K562 (cell line): ENCODE results near the gene GET3. TPM values are rescaled to one million over a fixed set of nuclear protein-coding genes. Genes with fewer than 3 reads are reported as not detected.

Source experiments
- ARID1B ChIP-seq: fragments of 450-650 bp; IDR thresholded peaks from 2 replicates; pipeline ENCODE4 v1.6.1; 2016; ENCODE audit warnings: antibody characterized with exemption, mild to moderate bottlenecking, inconsistent platforms
- ETV1 ChIP-seq: fragments of 450-650 bp; conservative IDR thresholded peaks from 2 replicates; pipeline ENCODE4 v1.6.1; 2016; ENCODE audit warnings: missing genetic modification characterization, control low read depth, low read depth, missing compliant biosample characterization
- ETV5 ChIP-seq: sonication (generic); formaldehyde crosslinking; IDR thresholded peaks from 2 replicates; pipeline ENCODE4 v1.4.0; 2020; ENCODE audit warnings: low read depth, mild to moderate bottlenecking, missing genetic modification reagents
- GABPA ChIP-seq: fragments of 200-800 bp; sonication (Bioruptor generic); conservative IDR thresholded peaks from 2 replicates; pipeline ENCODE4 v1.6.1; 2016; ENCODE audit warnings: low read depth, missing genetic modification characterization, missing compliant biosample characterization
- JUND ChIP-seq, 2 experiments: IDR thresholded peaks; 2 replicates in 1 of 2; 3 replicates in 1 of 2; pipeline ENCODE4 v1.6.1; 2011; ENCODE audit warnings: borderline replicate concordance in 2 of 2, low read depth in 2 of 2, low read length in 2 of 2, improper control_type of control experiment in 1 of 2, missing biosample characterization in 1 of 2, missing genetic modification characterization in 1 of 2, missing genetic modification reagents in 1 of 2
- KHSRP ChIP-seq: fragments of 450-650 bp; IDR thresholded peaks from 2 replicates; pipeline ENCODE4 v1.6.1; 2017
- KLF13 ChIP-seq: fragments of 450-650 bp; IDR thresholded peaks from 2 replicates; pipeline ENCODE4 v1.6.1; 2016; ENCODE audit warnings: missing genetic modification characterization, low read depth, mild to moderate bottlenecking, missing compliant biosample characterization, moderate library complexity, borderline replicate concordance
- LARP7 ChIP-seq: fragments of 450-650 bp; IDR thresholded peaks from 2 replicates; pipeline ENCODE4 v1.6.1; 2016
- MBD2 ChIP-seq: sonication (generic); IDR thresholded peaks from 2 replicates; pipeline ENCODE4 v1.6.1; 2016; ENCODE audit warnings: low read depth, borderline replicate concordance
- MNT ChIP-seq, 2 experiments: fragments of 450-650 bp; conservative IDR thresholded peaks; 2 replicates each; pipeline ENCODE4 v1.6.1; 2017; ENCODE audit warnings: mild to moderate bottlenecking in 2 of 2, moderate library complexity in 2 of 2
- MXI1 ChIP-seq: IDR thresholded peaks from 2 replicates; pipeline ENCODE4 v1.6.1; 2011; ENCODE audit warnings: low read depth, mild to moderate bottlenecking, improper control_type of control experiment, low read length
- NRF1 ChIP-seq, 2 experiments: fragments of 450-650 bp; IDR thresholded peaks in 1 of 2; conservative IDR thresholded peaks in 1 of 2; 2 replicates each; pipeline ENCODE4 v1.6.1; 2014; ENCODE audit warnings: mild to moderate bottlenecking in 2 of 2
- POLR2B ChIP-seq: fragments of 450-650 bp; IDR thresholded peaks from 2 replicates; pipeline ENCODE4 v1.6.1; 2018; ENCODE audit warnings: low read depth; ENCODE audit not compliant: partially characterized antibody
- POLR2H ChIP-seq: IDR thresholded peaks from 2 replicates; pipeline ENCODE4 v1.6.1; 2016; ENCODE audit warnings: missing genetic modification characterization, low read depth, mild to moderate bottlenecking, control low read depth, missing compliant biosample characterization, moderate library complexity
- RBM34 ChIP-seq: fragments of 200-400 bp; formaldehyde crosslinking; IDR thresholded peaks from 2 replicates; pipeline ENCODE4 v1.6.1; 2018; ENCODE audit warnings: low read length, borderline replicate concordance; ENCODE audit not compliant: insufficient read depth
- TAF1 ChIP-seq: IDR thresholded peaks from 2 replicates; pipeline ENCODE4 v1.6.1; 2011; ENCODE audit warnings: mild to moderate bottlenecking, low read length, moderate library complexity; ENCODE audit not compliant: insufficient read depth, control insufficient read depth, severe bottlenecking; ENCODE audit errors: extremely low read depth
- VEZF1 ChIP-seq: fragments of 200-800 bp; sonication (Bioruptor generic); IDR thresholded peaks from 2 replicates; pipeline ENCODE4 v1.6.1; 2017; ENCODE audit warnings: missing genetic modification characterization, missing compliant biosample characterization
- ZNF184 ChIP-seq: sonication (generic); formaldehyde crosslinking; IDR thresholded peaks from 2 replicates; pipeline ENCODE4 v1.5.0; 2020; ENCODE audit warnings: missing genetic modification reagents
- ZNF57 ChIP-seq: fragments of 450-650 bp; formaldehyde crosslinking; IDR thresholded peaks from 2 replicates; pipeline ENCODE4 v1.4.0; 2020; ENCODE audit warnings: mild to moderate bottlenecking, moderate library complexity
- polyA plus RNA-seq, 8 experiments: library from polyadenylated mRNA; depleted of rRNA in 4 of 8; stranded (reverse) in 5 of 8; unstranded in 3 of 8; fragments of >200 nt; fragmentation: Nextera tagmentation in 2 of 8; fragmentation: Illumina TruSeq in 1 of 8; extraction: Ambion mirVana in 2 of 8; extraction: Trizol in 1 of 8; gene quantifications; 2 replicates each; pipeline versions ENCODE4 v1.2.1 to v1.2.3, GENCODE V29; 2011 to 2014; ENCODE audit warnings: inconsistent platforms in 1 of 8, missing spikeins in 1 of 8
- total RNA-seq, 7 experiments: library from RNA; depleted of rRNA in 6 of 7; stranded (reverse); fragments of >200 nt in 6 of 7; fragmentation: Illumina TruSeq in 2 of 7; extraction: Trizol in 2 of 7; gene quantifications; 2 replicates each; pipeline versions ENCODE4 v1.2.1 to v1.2.3, GENCODE V29; 2011 to 2021; ENCODE audit warnings: low replicate concordance in 1 of 7
- TF ChIP-seq, protein P1 (sequence below): sonication (generic); formaldehyde crosslinking; IDR thresholded peaks from 2 replicates; pipeline ENCODE4 v1.8.1; 2023; ENCODE audit warnings: mild to moderate bottlenecking, missing genetic modification reagents

Gene GET3
- total and polyA plus RNA-seq, 9 of the 15 experiments (the other 6 are each of a cell fraction or from before 2014, with no cell fraction given) = 8.3 to 83.5 (median 51.8) TPM

DNA sequence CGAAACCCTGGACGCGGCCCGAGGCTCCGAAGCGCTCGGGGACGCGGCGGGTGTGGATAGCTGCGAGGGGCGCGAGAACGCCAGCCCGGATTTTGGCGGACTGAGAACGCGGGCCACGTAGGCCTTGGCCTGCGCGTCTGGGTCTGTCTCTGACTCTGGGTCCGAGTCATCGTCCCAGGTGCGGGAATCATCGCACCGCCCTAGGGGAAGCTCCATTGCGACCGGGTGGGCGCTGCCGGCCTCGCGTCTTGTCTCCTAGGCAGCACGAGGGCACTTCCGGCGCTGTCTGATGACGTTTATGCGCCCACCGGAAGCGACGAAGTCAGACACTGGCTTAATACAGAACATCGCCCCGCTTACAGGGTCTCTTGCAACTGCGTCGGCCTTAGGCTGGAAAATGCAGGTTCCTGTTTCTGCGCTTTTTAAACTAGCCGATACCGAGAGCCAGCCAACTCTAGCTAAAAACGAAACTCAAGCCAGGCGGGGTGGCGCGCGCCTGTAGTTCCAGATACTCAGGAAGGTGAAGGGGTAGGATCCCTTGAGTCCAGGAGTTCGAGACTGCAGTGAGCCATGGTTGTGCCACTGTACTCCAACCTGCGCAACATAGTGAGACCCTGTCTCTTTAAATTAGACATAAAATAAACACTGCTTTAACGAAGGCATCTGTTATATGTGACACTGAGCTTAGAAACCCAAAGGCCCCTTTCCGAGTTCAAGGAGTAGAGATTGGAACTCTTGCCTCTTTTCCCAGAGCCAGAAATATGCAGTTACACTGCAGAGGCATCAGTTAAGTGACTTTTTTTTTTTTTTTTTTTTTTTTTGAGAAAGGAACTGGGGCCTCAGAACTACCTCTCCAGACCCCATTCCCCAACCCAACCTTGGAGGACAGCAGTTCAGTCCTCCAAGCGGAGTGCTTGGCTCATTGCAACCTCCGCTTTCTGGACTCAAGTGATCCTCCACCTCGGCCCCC, 40.6 kb upstream of the GET3 start, which contains the start of gene FBXW9 (continued):
- no peak for TF ChIP-seq VEZF1 (CRISPR knock-in tag)
- TF ChIP-seq RBM34 = no peak
- TF ChIP-seq KHSRP = peak; percentile 50; the same call in 1 of the 2 replicates
- TF ChIP-seq MBD2 = peak; percentile 63; the same call in 1 of the 2 replicates
- TF ChIP-seq ETV1 (tag) = peak; percentile 53
- TF ChIP-seq ETV5 (CRISPR knock-in tag) = peak; percentile 66; the same call in 1 of the 2 replicates
- TF ChIP-seq GABPA (tag) = peak; percentile 98
- TF ChIP-seq POLR2B = peak; percentile 79
- no peak for TF ChIP-seq ZNF184 (CRISPR knock-in tag)
- peak; percentile 76 for TF ChIP-seq MXI1
- TF ChIP-seq TAF1 = peak; percentile 17
- peak; percentile 72 to 90; a peak in 3 of 4 replicates for TF ChIP-seq MNT (conservative IDR thresholded peaks at IDR 0.05)
- no peak for TF ChIP-seq ARID1B
- TF ChIP-seq POLR2H (tag) = peak; percentile 46; the same call in 1 of the 2 replicates
- TF ChIP-seq, protein P1, sequence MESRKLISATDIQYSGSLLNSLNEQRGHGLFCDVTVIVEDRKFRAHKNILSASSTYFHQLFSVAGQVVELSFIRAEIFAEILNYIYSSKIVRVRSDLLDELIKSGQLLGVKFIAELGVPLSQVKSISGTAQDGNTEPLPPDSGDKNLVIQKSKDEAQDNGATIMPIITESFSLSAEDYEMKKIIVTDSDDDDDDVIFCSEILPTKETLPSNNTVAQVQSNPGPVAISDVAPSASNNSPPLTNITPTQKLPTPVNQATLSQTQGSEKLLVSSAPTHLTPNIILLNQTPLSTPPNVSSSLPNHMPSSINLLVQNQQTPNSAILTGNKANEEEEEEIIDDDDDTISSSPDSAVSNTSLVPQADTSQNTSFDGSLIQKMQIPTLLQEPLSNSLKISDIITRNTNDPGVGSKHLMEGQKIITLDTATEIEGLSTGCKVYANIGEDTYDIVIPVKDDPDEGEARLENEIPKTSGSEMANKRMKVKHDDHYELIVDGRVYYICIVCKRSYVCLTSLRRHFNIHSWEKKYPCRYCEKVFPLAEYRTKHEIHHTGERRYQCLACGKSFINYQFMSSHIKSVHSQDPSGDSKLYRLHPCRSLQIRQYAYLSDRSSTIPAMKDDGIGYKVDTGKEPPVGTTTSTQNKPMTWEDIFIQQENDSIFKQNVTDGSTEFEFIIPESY (CRISPR knock-in tag) = 0 out of 2 replicates have a peak, but pooled peaks have one; percentile 40
- no peak for TF ChIP-seq LARP7
- 0 out of 2 replicates have a peak, but pooled peaks have one; percentile 44 for TF ChIP-seq KLF13 (tag)
- peak; percentile 32; the same call in 1 of the 2 replicates for TF ChIP-seq JUND (IDR thresholded peaks at IDR 0.05; ENCODE audit: borderline replicate concordance, low read depth, low read length)
- no peak for TF ChIP-seq JUND (tag; IDR thresholded peaks at IDR 0.05; ENCODE audit: borderline replicate concordance, low read depth, low read length)
- no peak for TF ChIP-seq ZNF57 (CRISPR knock-in tag)
- TF ChIP-seq NRF1 (conservative IDR thresholded peaks at IDR 0.05 in 1 of 2, IDR thresholded peaks at IDR 0.05 in 1 of 2) = peak; percentile 58 to 70; a peak in 3 of 4 replicates
